Breast epithelium (tissue), 3 donors: ENCODE data around the gene JAKMIP2.
"Not testable (repeated sequence)": the region's sequence is repeated elsewhere in the genome, so short reads cannot be mapped to it uniquely, and the experiment has no call there.

ENCODE experiments used
- POLR2A ChIP-seq: fragments of 450-650 bp; IDR thresholded peaks from one replicate; pipeline ENCODE4 v1.6.1; 2016; ENCODE audit warnings: antibody characterized with exemption, mild to moderate bottlenecking, moderate library complexity
- POLR2AphosphoS5 ChIP-seq, 3 donors: sonication (generic); formaldehyde crosslinking; IDR thresholded peaks; one replicate each; pipeline ENCODE4 v1.6.1; 2017; ENCODE audit warnings: antibody characterized with exemption in 3 of 3
- TF ChIP-seq, protein P1 (sequence below), 3 donors: fragments of 450-650 bp; IDR thresholded peaks; one replicate each; pipeline ENCODE4 v1.5.1; 2016 to 2017; ENCODE audit warnings: antibody characterized with exemption in 3 of 3, mild to moderate bottlenecking in 3 of 3, moderate library complexity in 3 of 3

DNA sequence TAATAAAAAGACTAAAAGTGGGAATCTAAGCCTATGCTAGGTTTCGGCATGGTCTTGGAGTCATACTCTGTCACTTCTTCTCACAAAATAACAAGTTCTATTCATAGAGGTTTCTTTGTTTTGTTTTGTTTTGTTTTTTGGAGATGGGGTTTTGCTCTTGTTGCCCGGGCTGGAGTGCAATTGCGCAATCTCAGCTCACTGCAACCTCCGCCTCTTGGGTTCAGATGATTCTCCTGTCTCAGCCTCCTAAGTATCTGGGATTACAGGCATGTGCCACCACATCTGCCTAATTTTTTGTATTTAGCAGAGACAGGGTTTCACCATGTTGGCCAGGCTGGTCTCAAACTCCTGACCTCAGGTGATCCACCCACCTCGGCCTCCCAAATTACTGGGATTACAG lies 147.1 kb downstream of the JAKMIP2 start:
- TF ChIP-seq, protein P1, sequence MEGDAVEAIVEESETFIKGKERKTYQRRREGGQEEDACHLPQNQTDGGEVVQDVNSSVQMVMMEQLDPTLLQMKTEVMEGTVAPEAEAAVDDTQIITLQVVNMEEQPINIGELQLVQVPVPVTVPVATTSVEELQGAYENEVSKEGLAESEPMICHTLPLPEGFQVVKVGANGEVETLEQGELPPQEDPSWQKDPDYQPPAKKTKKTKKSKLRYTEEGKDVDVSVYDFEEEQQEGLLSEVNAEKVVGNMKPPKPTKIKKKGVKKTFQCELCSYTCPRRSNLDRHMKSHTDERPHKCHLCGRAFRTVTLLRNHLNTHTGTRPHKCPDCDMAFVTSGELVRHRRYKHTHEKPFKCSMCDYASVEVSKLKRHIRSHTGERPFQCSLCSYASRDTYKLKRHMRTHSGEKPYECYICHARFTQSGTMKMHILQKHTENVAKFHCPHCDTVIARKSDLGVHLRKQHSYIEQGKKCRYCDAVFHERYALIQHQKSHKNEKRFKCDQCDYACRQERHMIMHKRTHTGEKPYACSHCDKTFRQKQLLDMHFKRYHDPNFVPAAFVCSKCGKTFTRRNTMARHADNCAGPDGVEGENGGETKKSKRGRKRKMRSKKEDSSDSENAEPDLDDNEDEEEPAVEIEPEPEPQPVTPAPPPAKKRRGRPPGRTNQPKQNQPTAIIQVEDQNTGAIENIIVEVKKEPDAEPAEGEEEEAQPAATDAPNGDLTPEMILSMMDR (IDR thresholded peaks at IDR 0.05): not testable (repeated sequence)
- not testable (repeated sequence) for TF ChIP-seq POLR2AphosphoS5 (IDR thresholded peaks at IDR 0.05); POLR2A
